Measurements from ENCODE around the gene CAMK1D. TPM values are rescaled to one million over a fixed set of nuclear protein-coding genes. Genes with fewer than 3 reads are reported as not detected.

The CAMK1D gene
- total RNA-seq, 1 donor: 11.2 TPM

DNA sequence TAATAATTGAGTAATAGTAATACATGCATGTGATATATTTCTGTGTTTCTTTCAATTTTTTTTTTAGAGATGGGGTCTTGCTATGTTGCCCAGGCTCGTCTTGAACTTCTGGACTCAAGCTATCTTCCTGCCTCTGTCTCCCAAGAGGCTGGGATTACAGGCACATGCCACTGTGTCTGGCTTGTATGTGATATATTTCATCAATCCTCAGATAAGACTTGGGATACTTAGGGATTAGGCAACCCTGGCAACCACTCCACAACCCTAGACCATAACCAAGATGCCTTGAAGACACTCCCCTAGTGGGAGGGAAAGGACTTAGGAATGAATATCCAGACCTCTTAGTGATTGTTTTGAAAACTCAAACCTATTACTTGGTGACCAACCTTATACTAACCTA is 497.4 kb downstream of the CAMK1D start:
- DNase-seq (ENCODE audit: insufficient read length, low spot score, missing footprints): no peak
- Histone ChIP-seq H3K9me3 (ENCODE audit: low read depth, low read length) (no peaks in the 10 kb centered on the region), H3K4me1 (ENCODE audit: insufficient read depth, low read length) (peaks cover 14% of the 10 kb centered on the region), H3K36me3 (ENCODE audit: insufficient read depth, low read length) (no peaks in the 10 kb centered on the region), H3K4me2 (ENCODE audit: insufficient read depth, low read length) (no peak overlapping the region), H2AFZ (ENCODE audit: low read length) (no peak overlapping the region), H3K27ac (ENCODE audit: low read depth, low read length) (no peak overlapping the region), H4K20me1 (ENCODE audit: insufficient read depth, low read length) (no peaks in the 10 kb centered on the region), H3K79me2 (ENCODE audit: insufficient read depth, low read length) (no peaks in the 10 kb centered on the region), H3K4me3 (ENCODE audit: insufficient read depth, low read length) (no peak overlapping the region), H3K27me3 (ENCODE audit: insufficient read depth, low read length) (peaks cover 13% of the 10 kb centered on the region)
- TF ChIP-seq, protein P1, sequence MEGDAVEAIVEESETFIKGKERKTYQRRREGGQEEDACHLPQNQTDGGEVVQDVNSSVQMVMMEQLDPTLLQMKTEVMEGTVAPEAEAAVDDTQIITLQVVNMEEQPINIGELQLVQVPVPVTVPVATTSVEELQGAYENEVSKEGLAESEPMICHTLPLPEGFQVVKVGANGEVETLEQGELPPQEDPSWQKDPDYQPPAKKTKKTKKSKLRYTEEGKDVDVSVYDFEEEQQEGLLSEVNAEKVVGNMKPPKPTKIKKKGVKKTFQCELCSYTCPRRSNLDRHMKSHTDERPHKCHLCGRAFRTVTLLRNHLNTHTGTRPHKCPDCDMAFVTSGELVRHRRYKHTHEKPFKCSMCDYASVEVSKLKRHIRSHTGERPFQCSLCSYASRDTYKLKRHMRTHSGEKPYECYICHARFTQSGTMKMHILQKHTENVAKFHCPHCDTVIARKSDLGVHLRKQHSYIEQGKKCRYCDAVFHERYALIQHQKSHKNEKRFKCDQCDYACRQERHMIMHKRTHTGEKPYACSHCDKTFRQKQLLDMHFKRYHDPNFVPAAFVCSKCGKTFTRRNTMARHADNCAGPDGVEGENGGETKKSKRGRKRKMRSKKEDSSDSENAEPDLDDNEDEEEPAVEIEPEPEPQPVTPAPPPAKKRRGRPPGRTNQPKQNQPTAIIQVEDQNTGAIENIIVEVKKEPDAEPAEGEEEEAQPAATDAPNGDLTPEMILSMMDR (IDR thresholded peaks at IDR 0.05; ENCODE audit: extremely low read depth, low read depth, low read length): no peak

DNA sequence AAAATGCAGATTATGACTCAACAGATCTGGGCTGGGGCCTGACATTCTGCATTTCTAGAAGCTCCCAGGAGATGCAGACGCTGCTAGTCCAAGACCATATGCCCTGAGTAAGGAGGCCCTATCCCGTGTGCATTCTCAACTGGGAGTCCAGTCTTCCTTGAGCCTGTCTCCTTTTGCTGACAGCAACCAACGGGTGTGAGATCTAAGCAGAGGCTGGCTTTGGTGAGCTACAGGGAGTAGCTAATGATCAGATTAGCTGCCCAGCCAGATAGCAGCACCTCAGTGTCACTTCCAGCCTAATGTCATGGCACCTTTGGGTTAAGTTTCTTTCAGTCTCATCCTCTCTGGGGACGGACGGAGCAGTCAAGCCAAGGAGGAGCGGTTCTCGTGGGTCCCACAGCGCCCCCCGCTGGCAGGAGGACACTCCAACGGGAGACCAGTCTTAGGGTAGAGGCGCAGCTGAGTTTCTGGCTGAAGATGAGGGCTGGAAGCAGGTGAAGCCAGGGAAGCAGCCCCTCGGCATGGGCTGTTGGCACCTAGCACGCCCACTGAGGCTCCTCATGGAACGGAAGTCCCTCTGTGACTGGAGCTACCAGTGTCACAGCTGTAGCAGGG is 498.1 kb downstream of the CAMK1D start:
- no peak overlapping the region for H2AFZ ChIP-seq (ENCODE audit: low read length)
- no peaks in the 10 kb centered on the region for H3K79me2 ChIP-seq (ENCODE audit: insufficient read depth, low read length)
- peak; percentile 60 for DNase-seq (ENCODE audit: insufficient read length, low spot score, missing footprints)
- H4K20me1 ChIP-seq (ENCODE audit: insufficient read depth, low read length): no peaks in the 10 kb centered on the region
- no peak overlapping the region for H3K4me2 ChIP-seq (ENCODE audit: insufficient read depth, low read length)
- peaks cover 13% of the 10 kb centered on the region for H3K27me3 ChIP-seq (ENCODE audit: insufficient read depth, low read length)
- H3K4me1 ChIP-seq (ENCODE audit: insufficient read depth, low read length): peaks cover 14% of the 10 kb centered on the region
- H3K9me3 ChIP-seq (ENCODE audit: low read depth, low read length): no peaks in the 10 kb centered on the region
- no peaks in the 10 kb centered on the region for H3K36me3 ChIP-seq (ENCODE audit: insufficient read depth, low read length)
- no peak overlapping the region for H3K27ac ChIP-seq (ENCODE audit: low read depth, low read length)
- H3K4me3 ChIP-seq (ENCODE audit: insufficient read depth, low read length): no peak overlapping the region
- TF ChIP-seq, protein P1 (IDR thresholded peaks at IDR 0.05; ENCODE audit: extremely low read depth, low read depth, low read length): peak; percentile 33

GRCh38 chr10:12848439-12849173 is 499.3 kb downstream of the CAMK1D start:
- Histone ChIP-seq H3K79me2 (ENCODE audit: insufficient read depth, low read length) (no peaks in the 10 kb centered on the region), H3K9me3 (ENCODE audit: low read depth, low read length) (no peaks in the 10 kb centered on the region), H3K4me3 (ENCODE audit: insufficient read depth, low read length) (no peak overlapping the region), H3K4me2 (ENCODE audit: insufficient read depth, low read length) (no peak overlapping the region), H2AFZ (ENCODE audit: low read length) (no peak overlapping the region), H3K4me1 (ENCODE audit: insufficient read depth, low read length) (peaks cover 14% of the 10 kb centered on the region), H3K36me3 (ENCODE audit: insufficient read depth, low read length) (no peaks in the 10 kb centered on the region), H3K27me3 (ENCODE audit: insufficient read depth, low read length) (peaks cover 13% of the 10 kb centered on the region), H4K20me1 (ENCODE audit: insufficient read depth, low read length) (no peaks in the 10 kb centered on the region), H3K27ac (ENCODE audit: low read depth, low read length) (no peak overlapping the region)
- DNase-seq (ENCODE audit: insufficient read length, low spot score, missing footprints): peak; percentile 75
- TF ChIP-seq, protein P1 (IDR thresholded peaks at IDR 0.05; ENCODE audit: extremely low read depth, low read depth, low read length): no peak

Measured in osteoblast (primary cell).